Vagina (tissue), 2 donors: Measurements from ENCODE around the gene SLC8A1.

Experiments used
- CTCF ChIP-seq, 3 experiments: fragments of 450-650 bp in 2 of 3; fragments of 200-600 bp in 1 of 3; sonication (generic) in 1 of 3; IDR thresholded peaks; one replicate each; pipeline ENCODE4 v1.5.1; 2017 to 2019; ENCODE audit warnings: antibody characterized with exemption in 3 of 3, mild to moderate bottlenecking in 2 of 3, moderate library complexity in 2 of 3
- POLR2A ChIP-seq, 2 donors: fragments of 450-650 bp; IDR thresholded peaks; one replicate each; pipeline ENCODE4 v1.6.1; 2017; ENCODE audit warnings: antibody characterized with exemption in 2 of 2, mild to moderate bottlenecking in 2 of 2, moderate library complexity in 2 of 2
- POLR2AphosphoS5 ChIP-seq, 2 donors: sonication (generic); formaldehyde crosslinking; IDR thresholded peaks; one replicate each; pipeline ENCODE4 v1.9.0; 2017; ENCODE audit warnings: antibody characterized with exemption in 2 of 2, mild to moderate bottlenecking in 2 of 2, low read depth in 1 of 2; ENCODE audit not compliant: insufficient read depth in 1 of 2

DNA sequence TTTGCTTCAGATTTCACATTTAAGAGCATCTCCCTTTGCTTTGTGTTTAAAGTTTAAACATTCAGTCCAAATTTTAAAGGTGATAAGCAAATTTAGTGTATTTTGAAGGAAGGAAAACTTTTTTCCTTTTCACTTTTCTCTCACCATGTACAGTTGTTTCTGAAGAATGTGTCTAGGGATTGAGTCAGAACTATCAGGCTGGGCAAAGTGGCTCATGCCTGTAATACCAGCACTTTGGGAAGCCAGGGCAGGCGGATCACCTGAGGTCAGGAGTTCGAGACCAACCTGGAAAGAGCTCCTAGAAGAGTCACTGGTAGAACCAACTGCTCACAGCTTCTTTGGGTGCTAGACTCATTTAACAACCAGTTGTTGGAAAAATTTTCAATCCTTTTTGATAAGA is 345.8 kb downstream of the SLC8A1 start:
- TF ChIP-seq CTCF (IDR thresholded peaks at IDR 0.05): no peak
- TF ChIP-seq POLR2AphosphoS5 (IDR thresholded peaks at IDR 0.05; ENCODE audit: insufficient read depth in 1 of 2, low read depth in 1 of 2): no peak
- no peak for TF ChIP-seq POLR2A (IDR thresholded peaks at IDR 0.05)
